ENCODE measurements around the gene SUMO2.
"Not testable (repeated sequence)": the region's sequence is repeated elsewhere in the genome, so short reads cannot be mapped to it uniquely, and the experiment has no call there.

Gene SUMO2

GRCh38 chr17:75181110-75181509 is 1.6 kb downstream of the SUMO2 start:
- no peak for TF ChIP-seq CTCF (IDR thresholded peaks at IDR 0.05; ENCODE audit: low read depth, low read length)
- peaks cover 59% of the 10 kb centered on the region for H3K36me3 ChIP-seq
- DNase-seq: no peak
- H3K4me3 ChIP-seq (ENCODE audit: low read depth, low read length): peak overlapping the region; percentile 86
- no peak overlapping the region for H3K27ac ChIP-seq
- no peaks in the 10 kb centered on the region for H3K27me3 ChIP-seq (ENCODE audit: insufficient read depth, low read depth, severe bottlenecking)
- H3K9me3 ChIP-seq (ENCODE audit: severe bottlenecking): peaks cover 4% of the 10 kb centered on the region

GRCh38 chr17:75178453-75178852 is 4.3 kb downstream of the SUMO2 start:
- peaks cover 86% of the 10 kb centered on the region for H3K36me3 ChIP-seq

GRCh38 chr17:75176625-75177024 is 6.1 kb downstream of the SUMO2 start:
- Histone ChIP-seq H3K27me3 (ENCODE audit: insufficient read depth, low read depth, severe bottlenecking) (no peaks in the 10 kb centered on the region), H3K36me3 (peaks cover 94% of the 10 kb centered on the region), H3K27ac (no peak overlapping the region), H3K9me3 (ENCODE audit: severe bottlenecking) (no peaks in the 10 kb centered on the region), H3K4me3 (ENCODE audit: low read depth, low read length) (no peak overlapping the region)
- no peak for DNase-seq
- TF ChIP-seq CTCF (IDR thresholded peaks at IDR 0.05; ENCODE audit: low read depth, low read length): no peak

More at GRCh38 chr17:75178453-75178852, 4.3 kb downstream of the SUMO2 start:
- H3K27me3 ChIP-seq (ENCODE audit: insufficient read depth, low read depth, severe bottlenecking): no peaks in the 10 kb centered on the region
- H3K4me3 ChIP-seq (ENCODE audit: low read depth, low read length): no peak overlapping the region
- H3K27ac ChIP-seq: no peak overlapping the region
- TF ChIP-seq CTCF (IDR thresholded peaks at IDR 0.05; ENCODE audit: low read depth, low read length): no peak
- H3K9me3 ChIP-seq (ENCODE audit: severe bottlenecking): peaks cover 3% of the 10 kb centered on the region
- DNase-seq: no peak

- H3K27ac ChIP-seq: no peak overlapping the region
- DNase-seq: no peak
- H3K27me3 ChIP-seq (ENCODE audit: insufficient read depth, low read depth, severe bottlenecking): no peaks in the 10 kb centered on the region
- TF ChIP-seq CTCF (IDR thresholded peaks at IDR 0.05; ENCODE audit: low read depth, low read length): no peak
- H3K36me3 ChIP-seq: peaks cover 98% of the 10 kb centered on the region
- no peaks in the 10 kb centered on the region for H3K9me3 ChIP-seq (ENCODE audit: severe bottlenecking)
- H3K4me3 ChIP-seq (ENCODE audit: low read depth, low read length): no peak overlapping the region
Observed at GRCh38 chr17:75174996-75175395, 7.8 kb downstream of the SUMO2 start.

GRCh38 chr17:75173526-75173925 is 9.2 kb downstream of the SUMO2 start:
- no peak for DNase-seq
- Histone ChIP-seq H3K27me3 (ENCODE audit: insufficient read depth, low read depth, severe bottlenecking) (no peaks in the 10 kb centered on the region), H3K36me3 (peaks cover 98% of the 10 kb centered on the region), H3K27ac (no peak overlapping the region), H3K4me3 (ENCODE audit: low read depth, low read length) (no peak overlapping the region), H3K9me3 (ENCODE audit: severe bottlenecking) (no peaks in the 10 kb centered on the region)
- no peak for TF ChIP-seq CTCF (IDR thresholded peaks at IDR 0.05; ENCODE audit: low read depth, low read length)

- no peak overlapping the region for H3K27ac ChIP-seq
- no peak overlapping the region for H3K4me3 ChIP-seq (ENCODE audit: low read depth, low read length)
- H3K27me3 ChIP-seq (ENCODE audit: insufficient read depth, low read depth, severe bottlenecking): no peaks in the 10 kb centered on the region
- H3K9me3 ChIP-seq (ENCODE audit: severe bottlenecking): no peaks in the 10 kb centered on the region
- DNase-seq: no peak
- TF ChIP-seq CTCF (IDR thresholded peaks at IDR 0.05; ENCODE audit: low read depth, low read length): no peak
- peaks cover 97% of the 10 kb centered on the region for H3K36me3 ChIP-seq
Observed at GRCh38 chr17:75168998-75169397, 13.8 kb downstream of the SUMO2 start.

GRCh38 chr17:75164606-75165005 is 18.2 kb downstream of the SUMO2 start:
- H3K27ac ChIP-seq; H3K4me3 ChIP-seq (ENCODE audit: low read depth, low read length); H3K27me3 ChIP-seq (ENCODE audit: insufficient read depth, low read depth, severe bottlenecking); H3K9me3 ChIP-seq (ENCODE audit: severe bottlenecking); DNase-seq: not testable (repeated sequence)
- peaks cover 88% of the 10 kb centered on the region for H3K36me3 ChIP-seq

Measured in WERI-Rb-1 (cell line).